ENCODE results near the gene ZNF708. TPM values are rescaled to one million over a fixed set of nuclear protein-coding genes. Genes with fewer than 3 reads are reported as not detected.

The ZNF708 gene
- total and polyA plus RNA-seq, 2 donors (not counting 1 experiment from before 2014, with no cell fraction given) = 6.2 to 37.7 TPM

GRCh38 chr19:21269813-21270212 lies 59.4 kb downstream of the ZNF708 start:
- TF ChIP-seq EZH2 (IDR thresholded peaks at IDR 0.05; ENCODE audit: borderline replicate concordance, insufficient read depth, low read depth, low read length, poor library complexity, severe bottlenecking) = no peak
- Histone ChIP-seq H4K20me1 (ENCODE audit: control insufficient read depth, insufficient read depth, low read length, poor library complexity, severe bottlenecking) (no peaks in the 10 kb centered on the region), H2AFZ (ENCODE audit: insufficient read depth, low read depth, low read length, poor library complexity, severe bottlenecking) (no peak overlapping the region), H3K27ac (ENCODE audit: low read length in 2 of 2) (no peak overlapping the region), H3K79me2 (ENCODE audit: control insufficient read depth, insufficient read depth, low read length) (no peaks in the 10 kb centered on the region), H3K9me3 (ENCODE audit: control extremely low read depth in 1 of 3, control insufficient read depth in 2 of 3, insufficient read depth in 1 of 3, low read length in 2 of 3) (peaks cover 1 to 33% (median 7%) of the 10 kb centered on the region in 3 donors), H3K4me1 (ENCODE audit: control insufficient read depth in 2 of 2, insufficient read depth in 2 of 2, low read length in 2 of 2) (no peaks in the 10 kb centered on the region), H3K36me3 (replicated peaks in 1 of 2; ENCODE audit: control extremely low read depth in 1 of 2, control insufficient read depth in 1 of 2, extremely low read depth in 1 of 2, insufficient read depth in 2 of 2, low read length in 1 of 2) (no peaks in the 10 kb centered on the region), H3K27me3 (replicated peaks in 1 of 4; ENCODE audit: control extremely low read depth in 1 of 4, control insufficient read depth in 3 of 4, insufficient read depth in 4 of 4, low read length in 3 of 4) (no peaks in the 10 kb centered on the region), H3K4me3 (ENCODE audit: control extremely low read depth in 1 of 5, extremely low read depth in 1 of 5, insufficient read depth in 1 of 5, low read depth in 2 of 5, low read length in 4 of 5) (no peak overlapping the region), H3K4me2 (replicated peaks; ENCODE audit: low read depth, low read length, poor library complexity, severe bottlenecking) (no peak overlapping the region), H3K9ac (ENCODE audit: low read length) (no peak overlapping the region)
- intact Hi-C loops (cut with micrococcal nuclease) = no loop called here
- POLR2A ChIA-PET = no interaction called here
- no CpG with 5 or more reads among the region's 2 CpGs for WGBS (ENCODE audit: insufficient coverage)
- CTCF ChIA-PET = no interaction called here
- Mint-ChIP-seq H3K9me3 (ENCODE audit: insufficient read depth) (peaks cover 8% of the 10 kb centered on the region), H3K4me3 (no peak overlapping the region), H3K27me3 (peaks cover 4% of the 10 kb centered on the region), H3K27ac (no peak overlapping the region), H3K4me1 (no peaks in the 10 kb centered on the region)
- DNase-seq (no peak), ATAC-seq (ENCODE audit: low read depth) (no peak)

- no peaks in the 10 kb centered on the region for H3K36me3 ChIP-seq (replicated peaks in 1 of 2; ENCODE audit: control extremely low read depth in 1 of 2, control insufficient read depth in 1 of 2, extremely low read depth in 1 of 2, insufficient read depth in 2 of 2, low read length in 1 of 2)
- Mint-ChIP-seq H3K27me3 (no peaks in the 10 kb centered on the region), H3K27ac (no peak overlapping the region), H3K4me3 (no peak overlapping the region), H3K4me1 (no peaks in the 10 kb centered on the region), H3K9me3 (ENCODE audit: insufficient read depth) (peaks cover 8% of the 10 kb centered on the region)
- WGBS (ENCODE audit: insufficient coverage) = 93% methylated on average over 11 of the region's 12 CpGs
- no peak overlapping the region for H2AFZ ChIP-seq (ENCODE audit: insufficient read depth, low read depth, low read length, poor library complexity, severe bottlenecking)
- no peaks in the 10 kb centered on the region for H4K20me1 ChIP-seq (ENCODE audit: control insufficient read depth, insufficient read depth, low read length, poor library complexity, severe bottlenecking)
- CTCF ChIA-PET = no interaction called here
- DNase-seq (no peak), ATAC-seq (ENCODE audit: low read depth) (no peak)
- H3K9me3 ChIP-seq (ENCODE audit: control extremely low read depth in 1 of 3, control insufficient read depth in 2 of 3, insufficient read depth in 1 of 3, low read length in 2 of 3) = peaks cover 0 to 45% (median 0%) of the 10 kb centered on the region in 3 donors
- H3K9ac ChIP-seq (ENCODE audit: low read length) = no peak overlapping the region
- H3K27ac ChIP-seq (ENCODE audit: low read length in 2 of 2) = no peak overlapping the region
- H3K27me3 ChIP-seq (replicated peaks in 1 of 4; ENCODE audit: control extremely low read depth in 1 of 4, control insufficient read depth in 3 of 4, insufficient read depth in 4 of 4, low read length in 3 of 4) = no peaks in the 10 kb centered on the region
- no peaks in the 10 kb centered on the region for H3K79me2 ChIP-seq (ENCODE audit: control insufficient read depth, insufficient read depth, low read length)
- intact Hi-C loops (cut with micrococcal nuclease) = no loop called here
- TF ChIP-seq EZH2 (IDR thresholded peaks at IDR 0.05; ENCODE audit: borderline replicate concordance, insufficient read depth, low read depth, low read length, poor library complexity, severe bottlenecking) = no peak
- TF ChIP-seq CTCF (IDR thresholded peaks at IDR 0.05) = no peak
- no peak overlapping the region for H3K4me2 ChIP-seq (replicated peaks; ENCODE audit: low read depth, low read length, poor library complexity, severe bottlenecking)
- no peak overlapping the region for H3K4me3 ChIP-seq (ENCODE audit: control extremely low read depth in 1 of 5, extremely low read depth in 1 of 5, insufficient read depth in 1 of 5, low read depth in 2 of 5, low read length in 4 of 5)
- POLR2A ChIA-PET = no interaction called here
- H3K4me1 ChIP-seq (ENCODE audit: control insufficient read depth in 2 of 2, insufficient read depth in 2 of 2, low read length in 2 of 2) = no peaks in the 10 kb centered on the region
These were observed 64.3 kb downstream of the ZNF708 start for GRCh38 chr19:21264891-21265290.

Measured in B cell (primary cell).